ENCODE results near the gene BABAM2.

DNA sequence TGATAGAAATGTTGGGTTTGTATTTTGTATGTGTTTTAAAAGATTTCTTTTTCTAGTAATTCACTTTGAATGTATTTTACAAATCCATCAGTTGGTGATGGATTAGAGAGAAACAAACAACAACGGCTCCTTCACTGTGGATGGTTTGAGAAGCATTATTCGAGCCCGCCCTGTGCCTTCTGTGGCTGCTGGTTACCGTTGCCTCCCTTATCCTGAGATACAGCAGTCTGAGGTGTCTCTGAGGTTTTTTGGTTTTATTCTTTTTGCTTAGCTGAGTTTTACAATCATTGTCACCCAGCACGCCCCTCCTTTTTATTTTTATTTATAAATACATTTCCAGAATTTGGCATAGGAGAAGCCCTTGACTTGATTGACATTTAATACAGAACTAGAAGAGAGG is 168.3 kb downstream of the BABAM2 start:
- TF ChIP-seq POLR2A (IDR thresholded peaks at IDR 0.05; ENCODE audit: low read depth) (no peak), POLR2AphosphoS5 (IDR thresholded peaks at IDR 0.05) (no peak), EP300 (IDR thresholded peaks at IDR 0.05) (no peak)
- TF ChIP-seq, protein P1, sequence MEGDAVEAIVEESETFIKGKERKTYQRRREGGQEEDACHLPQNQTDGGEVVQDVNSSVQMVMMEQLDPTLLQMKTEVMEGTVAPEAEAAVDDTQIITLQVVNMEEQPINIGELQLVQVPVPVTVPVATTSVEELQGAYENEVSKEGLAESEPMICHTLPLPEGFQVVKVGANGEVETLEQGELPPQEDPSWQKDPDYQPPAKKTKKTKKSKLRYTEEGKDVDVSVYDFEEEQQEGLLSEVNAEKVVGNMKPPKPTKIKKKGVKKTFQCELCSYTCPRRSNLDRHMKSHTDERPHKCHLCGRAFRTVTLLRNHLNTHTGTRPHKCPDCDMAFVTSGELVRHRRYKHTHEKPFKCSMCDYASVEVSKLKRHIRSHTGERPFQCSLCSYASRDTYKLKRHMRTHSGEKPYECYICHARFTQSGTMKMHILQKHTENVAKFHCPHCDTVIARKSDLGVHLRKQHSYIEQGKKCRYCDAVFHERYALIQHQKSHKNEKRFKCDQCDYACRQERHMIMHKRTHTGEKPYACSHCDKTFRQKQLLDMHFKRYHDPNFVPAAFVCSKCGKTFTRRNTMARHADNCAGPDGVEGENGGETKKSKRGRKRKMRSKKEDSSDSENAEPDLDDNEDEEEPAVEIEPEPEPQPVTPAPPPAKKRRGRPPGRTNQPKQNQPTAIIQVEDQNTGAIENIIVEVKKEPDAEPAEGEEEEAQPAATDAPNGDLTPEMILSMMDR (IDR thresholded peaks at IDR 0.05), result no peak

Measured in esophagus muscularis mucosa (tissue), 4 donors.